Measurements from ENCODE around the gene OSBPL3. TPM values are rescaled to one million over a fixed set of nuclear protein-coding genes. Genes with fewer than 3 reads are reported as not detected.

Gene OSBPL3
- total RNA-seq, 1 experiment from 2014 or later, result 16.0 TPM

DNA sequence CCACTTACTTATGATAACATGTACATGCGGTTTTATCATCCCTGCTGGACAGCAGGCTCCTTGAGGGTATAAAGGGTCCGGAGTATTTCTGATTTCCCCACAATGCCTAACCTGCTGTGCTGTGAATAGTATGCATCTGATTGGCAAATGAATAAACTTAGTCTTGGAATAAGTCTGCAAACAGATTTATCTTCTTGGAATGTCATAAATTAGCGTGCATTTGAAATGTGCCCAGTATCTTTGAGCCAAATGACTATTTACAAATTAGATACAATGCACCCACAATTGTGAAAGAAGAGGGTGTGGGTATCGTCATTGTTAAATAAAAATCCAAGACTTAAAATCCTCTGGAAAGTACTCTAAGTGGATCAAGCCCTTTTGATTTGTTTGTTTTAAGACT, 106.0 kb downstream of the OSBPL3 start:
- no peak overlapping the region for H3K27ac Mint-ChIP-seq
- CTCF ChIA-PET, result interaction anchor here (1.2 kb wide), 1 partner anchor 220 kb away, joined by 3 read pairs; no protein-coding TSS in a partner anchor
- no peak overlapping the region; the same call in 1 of the 2 replicates for H3K4me3 Mint-ChIP-seq
- H3K4me1 Mint-ChIP-seq, result peaks cover 54% of the 10 kb centered on the region
- H3K36me3 Mint-ChIP-seq, result no peaks in the 10 kb centered on the region; the same call in 1 of the 2 replicates
- ATAC-seq (no peak), DNase-seq (ENCODE audit: low spot score) (no peak)
- POLR2A ChIA-PET, result no interaction called here
- TF ChIP-seq, protein P1, sequence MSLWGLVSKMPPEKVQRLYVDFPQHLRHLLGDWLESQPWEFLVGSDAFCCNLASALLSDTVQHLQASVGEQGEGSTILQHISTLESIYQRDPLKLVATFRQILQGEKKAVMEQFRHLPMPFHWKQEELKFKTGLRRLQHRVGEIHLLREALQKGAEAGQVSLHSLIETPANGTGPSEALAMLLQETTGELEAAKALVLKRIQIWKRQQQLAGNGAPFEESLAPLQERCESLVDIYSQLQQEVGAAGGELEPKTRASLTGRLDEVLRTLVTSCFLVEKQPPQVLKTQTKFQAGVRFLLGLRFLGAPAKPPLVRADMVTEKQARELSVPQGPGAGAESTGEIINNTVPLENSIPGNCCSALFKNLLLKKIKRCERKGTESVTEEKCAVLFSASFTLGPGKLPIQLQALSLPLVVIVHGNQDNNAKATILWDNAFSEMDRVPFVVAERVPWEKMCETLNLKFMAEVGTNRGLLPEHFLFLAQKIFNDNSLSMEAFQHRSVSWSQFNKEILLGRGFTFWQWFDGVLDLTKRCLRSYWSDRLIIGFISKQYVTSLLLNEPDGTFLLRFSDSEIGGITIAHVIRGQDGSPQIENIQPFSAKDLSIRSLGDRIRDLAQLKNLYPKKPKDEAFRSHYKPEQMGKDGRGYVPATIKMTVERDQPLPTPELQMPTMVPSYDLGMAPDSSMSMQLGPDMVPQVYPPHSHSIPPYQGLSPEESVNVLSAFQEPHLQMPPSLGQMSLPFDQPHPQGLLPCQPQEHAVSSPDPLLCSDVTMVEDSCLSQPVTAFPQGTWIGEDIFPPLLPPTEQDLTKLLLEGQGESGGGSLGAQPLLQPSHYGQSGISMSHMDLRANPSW (CRISPR knock-in tag; conservative IDR thresholded peaks at IDR 0.05; ENCODE audit: low read depth), result no peak
- TF ChIP-seq, protein P2, sequence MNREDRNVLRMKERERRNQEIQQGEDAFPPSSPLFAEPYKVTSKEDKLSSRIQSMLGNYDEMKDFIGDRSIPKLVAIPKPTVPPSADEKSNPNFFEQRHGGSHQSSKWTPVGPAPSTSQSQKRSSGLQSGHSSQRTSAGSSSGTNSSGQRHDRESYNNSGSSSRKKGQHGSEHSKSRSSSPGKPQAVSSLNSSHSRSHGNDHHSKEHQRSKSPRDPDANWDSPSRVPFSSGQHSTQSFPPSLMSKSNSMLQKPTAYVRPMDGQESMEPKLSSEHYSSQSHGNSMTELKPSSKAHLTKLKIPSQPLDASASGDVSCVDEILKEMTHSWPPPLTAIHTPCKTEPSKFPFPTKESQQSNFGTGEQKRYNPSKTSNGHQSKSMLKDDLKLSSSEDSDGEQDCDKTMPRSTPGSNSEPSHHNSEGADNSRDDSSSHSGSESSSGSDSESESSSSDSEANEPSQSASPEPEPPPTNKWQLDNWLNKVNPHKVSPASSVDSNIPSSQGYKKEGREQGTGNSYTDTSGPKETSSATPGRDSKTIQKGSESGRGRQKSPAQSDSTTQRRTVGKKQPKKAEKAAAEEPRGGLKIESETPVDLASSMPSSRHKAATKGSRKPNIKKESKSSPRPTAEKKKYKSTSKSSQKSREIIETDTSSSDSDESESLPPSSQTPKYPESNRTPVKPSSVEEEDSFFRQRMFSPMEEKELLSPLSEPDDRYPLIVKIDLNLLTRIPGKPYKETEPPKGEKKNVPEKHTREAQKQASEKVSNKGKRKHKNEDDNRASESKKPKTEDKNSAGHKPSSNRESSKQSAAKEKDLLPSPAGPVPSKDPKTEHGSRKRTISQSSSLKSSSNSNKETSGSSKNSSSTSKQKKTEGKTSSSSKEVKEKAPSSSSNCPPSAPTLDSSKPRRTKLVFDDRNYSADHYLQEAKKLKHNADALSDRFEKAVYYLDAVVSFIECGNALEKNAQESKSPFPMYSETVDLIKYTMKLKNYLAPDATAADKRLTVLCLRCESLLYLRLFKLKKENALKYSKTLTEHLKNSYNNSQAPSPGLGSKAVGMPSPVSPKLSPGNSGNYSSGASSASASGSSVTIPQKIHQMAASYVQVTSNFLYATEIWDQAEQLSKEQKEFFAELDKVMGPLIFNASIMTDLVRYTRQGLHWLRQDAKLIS (CRISPR knock-in tag; IDR thresholded peaks at IDR 0.05; ENCODE audit: borderline replicate concordance), result no peak
- TF ChIP-seq ZNF423 (CRISPR knock-in tag; IDR thresholded peaks at IDR 0.05) (no peak), SP1 (CRISPR knock-in tag; conservative IDR thresholded peaks at IDR 0.05) (no peak), ZNF281 (CRISPR knock-in tag; IDR thresholded peaks at IDR 0.05) (no peak), ERG (CRISPR knock-in tag; IDR thresholded peaks at IDR 0.05) (no peak)
- H3K9me3 Mint-ChIP-seq, result no peaks in the 10 kb centered on the region
- no peaks in the 10 kb centered on the region for H3K27me3 Mint-ChIP-seq (ENCODE audit: low read depth)

DNA sequence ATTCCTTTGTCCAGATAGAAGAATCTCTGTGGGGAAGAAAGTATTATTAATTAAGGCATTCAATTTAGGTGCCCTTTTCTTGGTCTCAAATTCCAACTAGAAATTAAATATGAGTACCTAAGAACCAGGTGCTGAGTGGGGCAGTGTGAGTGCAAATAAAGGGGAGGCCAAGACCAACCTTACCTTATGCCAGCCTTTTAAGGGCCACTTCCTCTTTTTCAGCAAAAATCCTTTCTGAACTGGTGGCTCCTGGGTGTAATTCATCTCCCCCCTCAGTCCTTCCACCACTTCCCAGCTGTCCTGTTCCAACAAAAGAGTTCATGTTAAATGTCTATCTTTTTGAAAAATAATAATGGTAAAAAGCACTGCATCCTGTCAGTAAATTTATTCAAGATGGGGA, 108.2 kb downstream of the OSBPL3 start:
- POLR2A ChIA-PET, result no interaction called here
- no peak overlapping the region for H3K27ac Mint-ChIP-seq
- TF ChIP-seq SMAD4 (CRISPR knock-in tag; IDR thresholded peaks at IDR 0.05), result no peak
- no peak for TF ChIP-seq NFYB (CRISPR knock-in tag; conservative IDR thresholded peaks at IDR 0.05; ENCODE audit: low read depth)
- no peak for TF ChIP-seq EMX1 (CRISPR knock-in tag; IDR thresholded peaks at IDR 0.05)
- no peak for TF ChIP-seq CBFB (CRISPR knock-in tag; IDR thresholded peaks at IDR 0.05; ENCODE audit: low read depth)
- TF ChIP-seq FOXJ3 (CRISPR knock-in tag; IDR thresholded peaks at IDR 0.05; ENCODE audit: borderline replicate concordance), result no peak
- TF ChIP-seq TP53 (CRISPR knock-in tag; IDR thresholded peaks at IDR 0.05), result no peak
- no peak for TF ChIP-seq NFATC4 (CRISPR knock-in tag; IDR thresholded peaks at IDR 0.05)
- no peak for TF ChIP-seq RELA (CRISPR knock-in tag; IDR thresholded peaks at IDR 0.05; ENCODE audit: borderline replicate concordance)
- no peak for TF ChIP-seq OVOL2 (CRISPR knock-in tag; IDR thresholded peaks at IDR 0.05; ENCODE audit: borderline replicate concordance)
- no peak for TF ChIP-seq NR1H2 (CRISPR knock-in tag; IDR thresholded peaks at IDR 0.05)
- TF ChIP-seq, protein P3, sequence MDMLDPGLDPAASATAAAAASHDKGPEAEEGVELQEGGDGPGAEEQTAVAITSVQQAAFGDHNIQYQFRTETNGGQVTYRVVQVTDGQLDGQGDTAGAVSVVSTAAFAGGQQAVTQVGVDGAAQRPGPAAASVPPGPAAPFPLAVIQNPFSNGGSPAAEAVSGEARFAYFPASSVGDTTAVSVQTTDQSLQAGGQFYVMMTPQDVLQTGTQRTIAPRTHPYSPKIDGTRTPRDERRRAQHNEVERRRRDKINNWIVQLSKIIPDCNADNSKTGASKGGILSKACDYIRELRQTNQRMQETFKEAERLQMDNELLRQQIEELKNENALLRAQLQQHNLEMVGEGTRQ (CRISPR knock-in tag; IDR thresholded peaks at IDR 0.05), result no peak
- TF ChIP-seq, protein P4, sequence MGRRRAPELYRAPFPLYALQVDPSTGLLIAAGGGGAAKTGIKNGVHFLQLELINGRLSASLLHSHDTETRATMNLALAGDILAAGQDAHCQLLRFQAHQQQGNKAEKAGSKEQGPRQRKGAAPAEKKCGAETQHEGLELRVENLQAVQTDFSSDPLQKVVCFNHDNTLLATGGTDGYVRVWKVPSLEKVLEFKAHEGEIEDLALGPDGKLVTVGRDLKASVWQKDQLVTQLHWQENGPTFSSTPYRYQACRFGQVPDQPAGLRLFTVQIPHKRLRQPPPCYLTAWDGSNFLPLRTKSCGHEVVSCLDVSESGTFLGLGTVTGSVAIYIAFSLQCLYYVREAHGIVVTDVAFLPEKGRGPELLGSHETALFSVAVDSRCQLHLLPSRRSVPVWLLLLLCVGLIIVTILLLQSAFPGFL (CRISPR knock-in tag; IDR thresholded peaks at IDR 0.05; ENCODE audit: borderline replicate concordance), result no peak

More for the DNA sequence above, 108.2 kb downstream of the OSBPL3 start:
- Mint-ChIP-seq H3K27me3 (ENCODE audit: low read depth) (no peaks in the 10 kb centered on the region), H3K4me3 (no peak overlapping the region), H3K9me3 (peaks cover 4% of the 10 kb centered on the region; the same call in 1 of the 2 replicates), H3K36me3 (peaks cover 7% of the 10 kb centered on the region), H3K4me1 (peaks cover 38% of the 10 kb centered on the region)
- no peak for ATAC-seq
- no peak for DNase-seq (ENCODE audit: low spot score)
- CTCF ChIA-PET, result interaction anchor here (1.2 to 1.5 kb wide), 3 partner anchors 59 to 222 kb away, joined by 4 to 5 read pairs (median 5); no protein-coding TSS in a partner anchor
